Natural killer cell (primary cell): ENCODE results near the gene FAM53B. TPM values are rescaled to one million over a fixed set of nuclear protein-coding genes. Genes with fewer than 3 reads are reported as not detected.

Experiments
- ATAC-seq, 3 donors: fragments of 150-1000 bp in 2 of 3; fragments of 200-7000 bp in 1 of 3; cut with Tn5 transposase; 1 replicate in 1 of 3; 2 replicates in 2 of 3; pipeline ENCODE4 v1.10.0; 2021; ENCODE audit warnings: mild to moderate bottlenecking in 2 of 3, moderate library complexity in 2 of 3
- DNase-seq, 2 donors: peaks; one replicate each; pipeline versions ENCODE4 v3.0.0 to v3.0.0-alpha.2; 2013 to 2021; ENCODE audit warnings: mixed read lengths in 1 of 2
- H3K27ac ChIP-seq: one replicate; pipeline ENCODE4 v1.5.1; 2013; ENCODE audit warnings: mild to moderate bottlenecking, low read length
- H3K27me3 ChIP-seq: one replicate; pipeline ENCODE4 v1.6.1; 2013; ENCODE audit warnings: low read length; ENCODE audit not compliant: control insufficient read depth, insufficient read depth
- H3K36me3 ChIP-seq: one replicate; pipeline ENCODE4 v1.6.1; 2013; ENCODE audit warnings: low read length; ENCODE audit not compliant: control insufficient read depth, insufficient read depth
- H3K4me1 ChIP-seq: one replicate; pipeline ENCODE4 v1.6.1; 2013; ENCODE audit warnings: low read length; ENCODE audit not compliant: control insufficient read depth, insufficient read depth
- H3K4me3 ChIP-seq: one replicate; pipeline ENCODE4 v1.5.1; 2013; ENCODE audit warnings: low read length
- H3K9me3 ChIP-seq: one replicate; pipeline ENCODE4 v1.6.1; 2013; ENCODE audit warnings: low read length; ENCODE audit not compliant: control insufficient read depth, insufficient read depth
- H3K27ac Mint-ChIP-seq, 2 donors: one replicate each; pipeline ENCODE4 v1.8.0; 2022; ENCODE audit warnings: mild to moderate bottlenecking in 2 of 2, mixed read lengths in 2 of 2, moderate library complexity in 1 of 2
- H3K27me3 Mint-ChIP-seq, 2 donors: one replicate each; pipeline ENCODE4 v1.8.0; 2022; ENCODE audit warnings: low read depth in 2 of 2, mixed read lengths in 2 of 2
- H3K36me3 Mint-ChIP-seq: one replicate; pipeline ENCODE4 v1.8.0; 2022; ENCODE audit warnings: mixed read lengths
- H3K4me1 Mint-ChIP-seq, 2 donors: one replicate each; pipeline ENCODE4 v1.8.0; 2022; ENCODE audit warnings: mixed read lengths in 2 of 2
- H3K4me3 Mint-ChIP-seq: one replicate; pipeline ENCODE4 v1.8.0; 2022; ENCODE audit warnings: mild to moderate bottlenecking, moderate library complexity, mixed read lengths
- H3K9me3 Mint-ChIP-seq, 2 donors: one replicate each; pipeline ENCODE4 v1.8.0; 2022; ENCODE audit warnings: mixed read lengths in 2 of 2
- WGBS: methylation state at CpG from one replicate; pipeline ENCODE4 v1.1.7; 2013; ENCODE audit warnings: missing lambda C conversion rate; ENCODE audit not compliant: insufficient coverage; 5-methylcytosine and 5-hydroxymethylcytosine counted together
- intact Hi-C: fragments of 100-400 bp; cut with micrococcal nuclease; formaldehyde crosslinking; loops from one replicate; pipeline ENCODE4 v1.14.2; 2022
- total RNA-seq, 4 donors: library from RNA; stranded (reverse); fragments of 120-200 nt in 1 of 4; gene quantifications; one replicate each; pipeline versions ENCODE4 v1.2.3 to v1.2.4, GENCODE V29; 2013 to 2022
- TF ChIP-seq, protein P1 (sequence below): fragments of 200-600 bp; IDR thresholded peaks from one replicate; pipeline ENCODE4 v1.8.0; 2022; ENCODE audit warnings: antibody characterized with exemption

FAM53B gene
- total RNA-seq, 3 donors from 2014 or later (not counting 1 experiment from before 2014, with no cell fraction given): 77.4 to 172 (median 121) TPM

DNA sequence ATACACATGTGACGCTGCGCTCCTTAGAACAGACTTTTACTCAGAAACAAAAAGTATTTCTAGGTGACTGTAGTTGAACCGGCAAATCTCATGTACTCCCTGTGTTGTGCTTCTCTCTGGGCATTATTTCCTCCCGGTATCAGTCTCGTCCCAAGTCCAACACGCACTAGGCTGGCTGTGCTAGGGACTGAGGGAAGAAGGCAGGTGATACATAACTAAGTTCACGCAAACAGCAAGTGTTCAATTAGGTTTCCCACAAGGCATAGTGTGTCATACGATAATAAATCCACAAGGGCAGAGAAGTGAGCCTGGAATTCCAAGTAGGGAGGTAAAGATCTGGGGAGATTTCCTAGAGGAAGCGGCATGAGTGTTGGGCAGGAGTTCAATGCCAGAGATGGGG, 20.4 kb downstream of the FAM53B start:
- WGBS: 67% methylated on average over 9 of the region's 9 CpGs
- H3K4me3 ChIP-seq: no peak overlapping the region

DNA sequence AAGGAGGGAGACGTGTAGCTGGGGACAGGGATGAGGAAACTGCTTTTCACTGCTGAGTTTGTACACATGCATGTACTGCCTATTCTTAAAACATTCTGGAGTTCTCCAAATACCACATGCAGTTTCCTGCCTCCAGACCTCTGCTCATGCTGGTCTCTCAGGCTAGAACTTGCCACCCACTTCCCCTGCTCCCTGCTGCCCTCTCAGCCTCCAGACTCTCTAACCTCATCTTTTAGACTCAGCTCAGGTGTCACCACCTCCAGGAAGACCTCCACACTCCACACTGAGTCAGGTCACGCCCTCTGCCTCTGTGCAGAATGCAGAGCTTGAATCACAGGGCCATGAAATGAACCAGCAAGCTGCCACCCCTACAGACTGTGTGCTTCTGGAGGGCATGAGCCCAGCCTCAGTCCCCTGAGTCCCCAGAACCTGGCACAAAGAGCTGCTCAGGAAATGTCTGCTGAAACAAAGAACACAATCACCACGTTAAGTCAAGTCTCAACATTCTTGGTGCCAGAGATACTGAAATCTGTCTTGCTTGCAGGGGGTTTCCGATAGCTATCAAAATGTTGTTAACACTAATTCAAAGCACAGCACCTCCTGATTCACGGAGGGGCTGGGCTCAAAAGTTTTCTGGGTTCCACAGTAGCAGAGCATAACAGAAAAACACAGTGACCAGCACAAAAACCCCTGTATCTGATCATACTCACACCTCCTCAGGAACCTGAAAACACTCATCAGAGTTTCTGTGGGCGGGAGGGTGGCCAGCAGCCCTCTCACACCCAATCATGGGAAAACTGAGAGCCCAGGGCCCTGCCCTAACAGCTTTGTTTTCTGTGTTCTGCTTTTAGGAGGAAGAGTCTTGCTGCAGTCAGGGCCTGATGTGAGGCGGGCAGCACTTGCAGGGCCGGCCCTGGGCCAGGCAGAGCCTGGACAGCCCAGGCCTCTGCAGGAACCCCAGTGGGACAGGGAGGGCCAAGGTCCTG, 21.1 kb downstream of the FAM53B start:
- Mint-ChIP-seq H3K27ac (peak overlapping the region; percentile 99), H3K4me3 (peak overlapping the region; percentile 89), H3K4me1 (peaks cover 72 to 97% of the 10 kb centered on the region in 2 donors), H3K27me3 (no peaks in the 10 kb centered on the region), H3K9me3 (no peaks in the 10 kb centered on the region), H3K36me3 (no peaks in the 10 kb centered on the region)
- no peaks in the 10 kb centered on the region for H3K27me3 ChIP-seq
- H3K27ac ChIP-seq: peak overlapping the region; percentile 95
- peaks cover 94% of the 10 kb centered on the region for H3K4me1 ChIP-seq
- no peaks in the 10 kb centered on the region for H3K9me3 ChIP-seq
- ATAC-seq: peak; percentile 52 to 80 (median 77)
- no peak overlapping the region for H3K4me3 ChIP-seq
- H3K36me3 ChIP-seq: peaks cover 7% of the 10 kb centered on the region
- TF ChIP-seq, protein P1, sequence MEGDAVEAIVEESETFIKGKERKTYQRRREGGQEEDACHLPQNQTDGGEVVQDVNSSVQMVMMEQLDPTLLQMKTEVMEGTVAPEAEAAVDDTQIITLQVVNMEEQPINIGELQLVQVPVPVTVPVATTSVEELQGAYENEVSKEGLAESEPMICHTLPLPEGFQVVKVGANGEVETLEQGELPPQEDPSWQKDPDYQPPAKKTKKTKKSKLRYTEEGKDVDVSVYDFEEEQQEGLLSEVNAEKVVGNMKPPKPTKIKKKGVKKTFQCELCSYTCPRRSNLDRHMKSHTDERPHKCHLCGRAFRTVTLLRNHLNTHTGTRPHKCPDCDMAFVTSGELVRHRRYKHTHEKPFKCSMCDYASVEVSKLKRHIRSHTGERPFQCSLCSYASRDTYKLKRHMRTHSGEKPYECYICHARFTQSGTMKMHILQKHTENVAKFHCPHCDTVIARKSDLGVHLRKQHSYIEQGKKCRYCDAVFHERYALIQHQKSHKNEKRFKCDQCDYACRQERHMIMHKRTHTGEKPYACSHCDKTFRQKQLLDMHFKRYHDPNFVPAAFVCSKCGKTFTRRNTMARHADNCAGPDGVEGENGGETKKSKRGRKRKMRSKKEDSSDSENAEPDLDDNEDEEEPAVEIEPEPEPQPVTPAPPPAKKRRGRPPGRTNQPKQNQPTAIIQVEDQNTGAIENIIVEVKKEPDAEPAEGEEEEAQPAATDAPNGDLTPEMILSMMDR: no peak
- intact Hi-C loops: loop anchor here (1.0 to 5.0 kb wide), 4 partner anchors 18 to 496 kb away; no protein-coding TSS in a partner anchor
- 16% methylated on average over 8 of the region's 8 CpGs for WGBS
- DNase-seq: peak; percentile 66 to 81

More for the DNA sequence above, 20.4 kb downstream of the FAM53B start:
- no peaks in the 10 kb centered on the region for H3K36me3 Mint-ChIP-seq
- H3K4me1 Mint-ChIP-seq: peaks cover 72 to 97% of the 10 kb centered on the region in 2 donors
- no peak for ATAC-seq
- Histone ChIP-seq H3K36me3 (peaks cover 7% of the 10 kb centered on the region), H3K4me1 (peaks cover 94% of the 10 kb centered on the region), H3K27me3 (no peaks in the 10 kb centered on the region), H3K27ac (peak overlapping the region; percentile 95), H3K9me3 (no peaks in the 10 kb centered on the region)
- peak overlapping the region; percentile 89 for H3K4me3 Mint-ChIP-seq
- peak overlapping the region; percentile 99 for H3K27ac Mint-ChIP-seq
- TF ChIP-seq, protein P1: no peak
- intact Hi-C loops: loop anchor here (1.0 to 5.0 kb wide), 4 partner anchors 17 to 497 kb away; no protein-coding TSS in a partner anchor
- H3K9me3 Mint-ChIP-seq: no peaks in the 10 kb centered on the region
- DNase-seq: no peak
- H3K27me3 Mint-ChIP-seq: no peaks in the 10 kb centered on the region

DNA sequence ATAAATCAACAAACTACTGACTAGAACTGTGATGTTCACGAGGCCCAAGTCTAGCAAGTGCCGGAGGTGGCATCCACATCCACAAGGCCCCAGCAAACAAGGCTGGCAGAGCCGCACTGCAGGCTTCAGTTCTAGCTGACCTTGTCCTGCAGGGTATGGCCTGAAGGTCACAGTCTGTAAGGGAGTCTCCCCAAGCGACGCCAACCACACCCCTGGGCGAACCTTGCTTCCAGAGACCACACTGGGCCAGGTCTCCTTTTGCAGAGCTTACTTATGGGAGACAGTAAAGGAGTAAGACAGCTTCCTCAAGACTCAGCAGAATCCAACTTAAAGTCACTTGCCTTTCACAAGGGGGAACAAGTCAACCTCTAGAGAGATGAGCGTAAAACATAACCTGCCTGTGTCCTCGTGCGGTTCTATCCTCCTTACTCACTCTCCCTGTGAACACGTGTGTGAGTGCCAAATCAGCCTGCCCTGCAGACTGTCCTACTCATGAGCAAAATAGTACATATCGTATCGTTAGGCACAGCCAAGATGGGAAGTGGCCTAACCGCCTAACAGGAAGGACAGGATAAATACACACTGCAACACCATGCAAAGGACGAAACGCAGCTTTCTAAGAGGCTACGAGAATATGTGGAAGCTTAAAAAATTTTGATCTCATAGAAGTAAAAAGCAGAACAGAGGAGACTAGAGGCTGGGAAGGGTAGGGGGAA, 22.7 kb downstream of the FAM53B start:
- peaks cover 84 to 97% of the 10 kb centered on the region in 2 donors for H3K4me1 Mint-ChIP-seq
- ATAC-seq: no peak
- H3K4me3 ChIP-seq: no peak overlapping the region

More for the DNA sequence above, 22.7 kb downstream of the FAM53B start:
- H3K4me1 ChIP-seq: peaks cover 97% of the 10 kb centered on the region
- peak overlapping the region; percentile 99 for H3K27ac Mint-ChIP-seq
- H3K27me3 Mint-ChIP-seq: no peaks in the 10 kb centered on the region
- no peaks in the 10 kb centered on the region for H3K9me3 Mint-ChIP-seq
- no peaks in the 10 kb centered on the region for H3K36me3 Mint-ChIP-seq
- peak in 1 of 2 donors; percentile 56 for DNase-seq
- intact Hi-C loops: loop anchor here (5.0 kb wide), 1 partner anchor 494 kb away; no protein-coding TSS in a partner anchor
- peak overlapping the region; percentile 63 for H3K4me3 Mint-ChIP-seq
- peak overlapping the region; percentile 95 for H3K27ac ChIP-seq
- TF ChIP-seq, protein P1: no peak
- no peaks in the 10 kb centered on the region for H3K27me3 ChIP-seq
- H3K36me3 ChIP-seq: peaks cover 4% of the 10 kb centered on the region
- H3K9me3 ChIP-seq: no peaks in the 10 kb centered on the region
- WGBS: 30% methylated on average over 16 of the region's 16 CpGs
